WI38 (cell line): Measurements from ENCODE around the gene CPZ.

Experiments
- H3K4me3 ChIP-seq: 2 replicates; pipeline ENCODE4 v1.5.1; 2011; ENCODE audit warnings: low read depth, mild to moderate bottlenecking, control low read depth, low read length
- TF ChIP-seq, protein P1 (sequence below): IDR thresholded peaks from 2 replicates; pipeline ENCODE4 v1.5.1; 2012; ENCODE audit warnings: low read depth, mild to moderate bottlenecking, control low read depth, low read length

CPZ gene

DNA sequence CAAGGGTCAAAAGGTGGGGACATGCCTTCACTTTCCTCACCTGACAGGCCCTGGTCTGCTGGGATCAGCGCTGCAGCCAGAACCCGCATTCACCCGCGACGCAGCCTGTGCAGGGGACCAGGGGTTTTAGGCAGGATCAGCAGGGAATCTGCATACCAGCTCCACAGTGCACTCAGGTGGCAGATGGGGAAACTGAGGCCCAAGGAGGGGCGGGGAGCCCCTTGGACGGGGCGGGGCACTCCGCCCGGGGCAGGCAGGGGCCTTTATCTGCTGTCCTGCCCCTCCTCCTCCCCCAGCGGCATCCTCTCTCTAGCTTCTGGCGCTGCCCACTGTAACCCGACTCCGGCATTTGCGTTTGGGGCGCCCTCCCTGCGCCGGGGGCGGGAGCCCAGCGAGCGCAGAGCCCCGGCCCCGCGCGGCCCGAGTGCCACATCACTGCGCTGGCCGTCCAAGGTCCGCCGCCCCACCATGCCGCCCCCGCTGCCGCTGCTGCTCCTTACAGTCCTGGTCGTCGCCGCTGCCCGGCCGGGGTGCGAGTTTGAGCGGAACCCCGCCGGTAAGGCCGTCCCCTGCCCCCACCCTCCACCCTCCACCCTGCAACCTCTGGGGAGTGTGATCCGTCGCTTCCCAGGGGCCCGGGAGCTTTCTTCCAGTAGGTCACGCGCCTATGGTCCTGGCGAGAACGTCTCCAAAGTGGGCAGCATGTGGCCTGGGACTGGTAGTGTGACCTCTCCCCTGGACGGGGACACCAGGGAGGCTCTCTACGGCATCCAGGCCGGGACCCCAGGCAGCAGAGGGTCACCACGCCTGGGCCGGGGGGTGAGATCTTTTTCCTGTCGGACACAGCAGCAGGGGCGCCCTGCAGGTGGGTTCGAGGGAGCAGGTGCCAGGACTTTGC is at the start of gene CPZ:
Gene CPZ (plus strand): TSS at position 400 of the 898 bp plus-strand sequence. CDS start 69 bp downstream, at position 469.
- H3K4me3 ChIP-seq: peak within 1 kb of the TSS; percentile 50
- TF ChIP-seq, protein P1, sequence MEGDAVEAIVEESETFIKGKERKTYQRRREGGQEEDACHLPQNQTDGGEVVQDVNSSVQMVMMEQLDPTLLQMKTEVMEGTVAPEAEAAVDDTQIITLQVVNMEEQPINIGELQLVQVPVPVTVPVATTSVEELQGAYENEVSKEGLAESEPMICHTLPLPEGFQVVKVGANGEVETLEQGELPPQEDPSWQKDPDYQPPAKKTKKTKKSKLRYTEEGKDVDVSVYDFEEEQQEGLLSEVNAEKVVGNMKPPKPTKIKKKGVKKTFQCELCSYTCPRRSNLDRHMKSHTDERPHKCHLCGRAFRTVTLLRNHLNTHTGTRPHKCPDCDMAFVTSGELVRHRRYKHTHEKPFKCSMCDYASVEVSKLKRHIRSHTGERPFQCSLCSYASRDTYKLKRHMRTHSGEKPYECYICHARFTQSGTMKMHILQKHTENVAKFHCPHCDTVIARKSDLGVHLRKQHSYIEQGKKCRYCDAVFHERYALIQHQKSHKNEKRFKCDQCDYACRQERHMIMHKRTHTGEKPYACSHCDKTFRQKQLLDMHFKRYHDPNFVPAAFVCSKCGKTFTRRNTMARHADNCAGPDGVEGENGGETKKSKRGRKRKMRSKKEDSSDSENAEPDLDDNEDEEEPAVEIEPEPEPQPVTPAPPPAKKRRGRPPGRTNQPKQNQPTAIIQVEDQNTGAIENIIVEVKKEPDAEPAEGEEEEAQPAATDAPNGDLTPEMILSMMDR: no peak

DNA sequence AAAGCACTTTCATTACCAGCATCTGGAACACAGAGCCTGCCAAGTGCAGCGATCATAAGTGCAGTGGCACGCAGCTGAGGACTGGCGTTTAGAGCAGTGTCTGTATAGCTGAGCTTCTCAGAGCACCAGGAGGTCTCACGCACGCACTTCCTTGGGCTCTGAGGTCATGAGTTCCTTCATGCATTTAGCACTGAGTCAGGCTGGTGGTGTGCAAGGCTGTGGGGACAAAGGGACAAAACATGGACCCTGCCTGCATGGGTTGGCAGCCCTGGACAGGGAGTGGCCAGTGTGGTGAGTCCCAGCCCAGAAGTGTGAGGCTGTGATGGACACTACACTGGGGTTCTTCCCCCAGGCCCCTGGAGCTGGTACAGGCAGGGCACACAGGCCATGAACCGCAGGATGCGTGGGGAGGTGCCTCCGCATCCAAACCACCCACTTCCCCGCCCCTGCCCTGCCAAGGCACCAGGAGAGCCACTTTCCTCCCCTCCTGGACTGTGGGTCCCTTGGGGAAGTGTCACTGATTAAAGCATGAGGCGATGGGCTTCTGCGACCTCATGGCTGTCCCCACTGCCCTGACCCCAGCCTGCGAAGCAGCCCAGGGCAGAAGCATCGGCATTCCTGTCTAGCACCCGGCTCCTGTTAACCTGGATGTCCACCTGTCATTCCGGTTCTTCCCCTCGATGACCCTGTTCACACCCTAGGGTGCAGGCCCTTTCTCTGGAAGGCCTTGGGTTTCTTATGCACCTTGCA is 49.6 kb upstream of the CPZ start:
- no peak overlapping the region for H3K4me3 ChIP-seq
- TF ChIP-seq, protein P1: no peak

DNA sequence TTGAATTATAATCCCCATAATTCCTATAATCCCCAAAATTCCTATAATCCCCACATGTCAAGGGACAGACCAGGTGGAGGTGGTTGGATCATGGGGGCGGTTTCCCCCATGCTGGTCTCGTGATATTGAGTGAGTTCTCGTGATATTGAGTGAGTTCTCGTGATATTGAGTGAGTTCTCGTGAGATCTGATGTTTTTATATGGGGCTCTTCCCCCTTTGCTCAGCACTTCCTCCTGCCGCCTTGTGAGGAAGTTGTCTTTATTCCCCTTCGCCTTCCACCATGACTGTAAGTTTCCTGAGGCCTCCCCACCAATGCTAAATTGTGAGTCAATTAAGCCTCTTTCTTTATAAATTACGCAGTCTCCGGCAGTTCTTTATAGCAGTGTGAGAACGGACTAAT is 48.9 kb upstream of the CPZ start:
- H3K4me3 ChIP-seq: no peak overlapping the region
- TF ChIP-seq, protein P1: no peak

DNA sequence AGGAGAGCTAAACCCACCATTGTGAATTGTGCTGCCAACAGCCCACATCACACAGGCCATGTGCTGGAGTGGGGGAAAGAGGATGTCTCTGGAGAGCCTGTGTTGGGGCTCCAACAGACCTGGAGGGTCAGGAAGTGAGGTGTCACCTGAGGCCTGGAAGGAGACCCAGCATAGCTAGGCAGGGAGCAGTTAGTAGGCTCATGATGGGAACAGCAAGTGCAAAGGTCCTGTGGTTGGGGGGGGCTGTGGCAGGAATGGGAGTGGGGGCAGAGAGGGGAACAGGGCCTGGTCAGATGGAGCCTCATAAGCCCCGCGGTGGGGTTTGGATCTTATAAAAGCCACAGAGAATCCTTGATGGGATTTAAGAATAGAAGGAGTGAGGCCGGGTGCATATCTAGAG is 48.3 kb upstream of the CPZ start:
- no peak overlapping the region for H3K4me3 ChIP-seq
- TF ChIP-seq, protein P1: no peak

DNA sequence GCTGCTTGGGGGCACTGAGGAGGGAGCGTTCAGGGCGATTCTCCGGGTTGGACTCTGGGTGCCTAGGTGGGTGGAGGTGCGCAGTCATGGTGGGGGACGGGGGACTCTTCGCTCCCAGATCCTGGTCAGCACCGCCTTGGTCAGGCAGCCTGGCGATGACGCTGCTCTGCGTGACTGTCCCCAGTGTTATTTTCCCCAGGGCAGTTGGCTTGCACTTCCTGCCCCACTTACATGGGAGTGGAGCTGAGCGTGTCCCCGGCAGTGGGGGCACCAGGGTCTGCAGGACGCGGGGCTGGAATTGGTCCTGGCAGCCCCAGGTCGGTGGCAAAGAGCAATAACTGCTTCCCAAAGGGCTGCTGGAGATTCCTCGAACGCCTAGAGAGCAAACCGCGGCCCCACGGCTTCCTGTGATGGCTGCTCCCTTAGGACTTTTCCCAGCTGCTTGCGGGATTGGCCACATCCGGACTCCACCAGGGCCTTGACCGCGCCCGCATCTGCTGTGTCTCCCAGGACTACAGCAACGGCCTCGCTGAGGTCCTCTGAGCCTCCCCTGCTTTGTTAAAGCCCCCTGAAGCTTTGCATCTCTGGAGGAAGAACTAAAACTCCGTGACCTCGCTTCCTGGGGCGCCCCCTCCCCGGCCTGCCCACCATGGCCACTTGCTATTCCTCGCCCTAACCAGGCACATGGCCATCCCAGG is 47.7 kb upstream of the CPZ start:
- H3K4me3 ChIP-seq: no peak overlapping the region

DNA sequence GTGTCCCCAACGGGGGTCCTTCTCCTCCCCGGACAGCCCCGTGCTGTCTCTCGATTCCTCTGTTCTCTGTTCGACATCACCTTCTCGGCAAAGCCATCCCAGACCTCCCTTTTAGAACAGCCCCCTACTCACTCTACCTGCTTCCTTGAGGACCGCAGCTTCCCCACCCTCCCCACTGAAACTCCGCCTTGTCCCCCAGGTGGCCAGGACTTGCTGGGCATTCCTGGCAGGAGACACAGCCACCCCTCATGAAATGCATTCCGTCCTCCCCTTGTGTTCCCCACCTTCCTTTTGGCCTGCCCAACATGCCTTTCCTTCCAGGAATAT is 47.2 kb upstream of the CPZ start:
- TF ChIP-seq, protein P1: no peak

More for the DNA sequence above, 47.7 kb upstream of the CPZ start:
- TF ChIP-seq, protein P1: no peak

More for the DNA sequence above, 47.2 kb upstream of the CPZ start:
- H3K4me3 ChIP-seq: no peak overlapping the region
